B cell (primary cell): Measurements from ENCODE around the gene PRKACB. TPM values are rescaled to one million over a fixed set of nuclear protein-coding genes. Genes with fewer than 3 reads are reported as not detected.

Source experiments
- ATAC-seq: fragments of 200-7000 bp; cut with Tn5 transposase; one replicate; pipeline ENCODE4 v1.10.0; 2021; ENCODE audit warnings: low read depth, mild to moderate bottlenecking, moderate number of reproducible peaks, moderate library complexity
- CTCF ChIA-PET: fragments of 350-600 bp; sonication (Branson Sonifier 250); formaldehyde crosslinking; loops from one replicate; lab custom pipeline; 2021; ENCODE audit warnings: antibody characterized with exemption, inconsistent platforms; lab: Charles Lee
- POLR2A ChIA-PET: fragments of 350-600 bp; sonication (Branson Sonifier 250); formaldehyde crosslinking; loops from one replicate; lab custom pipeline; 2021; ENCODE audit warnings: antibody characterized with exemption; lab: Charles Lee
- DNase-seq: peaks from one replicate; pipeline ENCODE4 v3.0.0; 2013
- H2AFZ ChIP-seq: 2 replicates; pipeline ENCODE4 v1.6.1; 2012; ENCODE audit warnings: mild to moderate bottlenecking, low read depth, low read length; ENCODE audit not compliant: insufficient read depth, poor library complexity, severe bottlenecking
- H3K27ac ChIP-seq, 2 donors: 1 replicate in 1 of 2; 2 replicates in 1 of 2; pipeline ENCODE4 v1.5.1; 2012 to 2013; ENCODE audit warnings: low read length in 2 of 2, mild to moderate bottlenecking in 2 of 2, moderate library complexity in 1 of 2
- H3K27me3 ChIP-seq, 4 experiments: fragments of 200-600 bp in 1 of 4; sonication (generic) in 1 of 4; replicated peaks in 1 of 4; 1 replicate in 2 of 4; 2 replicates in 2 of 4; pipeline versions ENCODE4 v1.6.1 to v1.7.0; 2013 to 2016; ENCODE audit warnings: low read length in 3 of 4, mild to moderate bottlenecking in 2 of 4, mixed read lengths in 1 of 4, moderate library complexity in 1 of 4; ENCODE audit not compliant: insufficient read depth in 4 of 4, control insufficient read depth in 3 of 4; ENCODE audit errors: control extremely low read depth in 1 of 4
- H3K36me3 ChIP-seq, 2 experiments: replicated peaks in 1 of 2; 1 replicate in 1 of 2; 2 replicates in 1 of 2; pipeline versions ENCODE4 v1.6.1 to v1.7.1; 2013; ENCODE audit warnings: low read length in 1 of 2; ENCODE audit not compliant: insufficient read depth in 2 of 2, control insufficient read depth in 1 of 2; ENCODE audit errors: control extremely low read depth in 1 of 2, extremely low read depth in 1 of 2
- H3K4me1 ChIP-seq, 2 donors: fragments of 200-600 bp in 1 of 2; sonication (generic) in 1 of 2; 1 replicate in 1 of 2; 2 replicates in 1 of 2; pipeline versions ENCODE4 v1.5.1 to v1.6.1; 2013 to 2017; ENCODE audit warnings: low read length in 2 of 2; ENCODE audit not compliant: control insufficient read depth in 2 of 2, insufficient read depth in 2 of 2
- H3K4me2 ChIP-seq: replicated peaks from 2 replicates; pipeline ENCODE3; 2012; ENCODE audit warnings: mild to moderate bottlenecking, low read depth, low read length; ENCODE audit not compliant: poor library complexity, severe bottlenecking
- H3K4me3 ChIP-seq, 5 experiments: fragments of 200-600 bp in 1 of 5; sonication (generic) in 1 of 5; 1 replicate in 3 of 5; 2 replicates in 2 of 5; pipeline versions ENCODE4 v1.5.1 to v1.7.0; 2011 to 2016; ENCODE audit warnings: low read length in 4 of 5, mild to moderate bottlenecking in 4 of 5, low read depth in 2 of 5, control low read depth in 1 of 5, moderate library complexity in 1 of 5; ENCODE audit not compliant: insufficient read depth in 1 of 5; ENCODE audit errors: control extremely low read depth in 1 of 5, extremely low read depth in 1 of 5
- H3K79me2 ChIP-seq: fragments of 200-600 bp; sonication (generic); one replicate; pipeline ENCODE4 v1.6.0; 2016; ENCODE audit warnings: low read length; ENCODE audit not compliant: control insufficient read depth, insufficient read depth
- H3K9ac ChIP-seq: fragments of 200-600 bp; sonication (generic); 2 replicates; pipeline ENCODE4 v1.6.1; 2017; ENCODE audit warnings: mild to moderate bottlenecking, low read length, moderate library complexity
- H3K9me3 ChIP-seq, 3 donors: one replicate each; pipeline versions ENCODE4 v1.6.1 to v1.7.1; 2013; ENCODE audit warnings: low read length in 2 of 3; ENCODE audit not compliant: control insufficient read depth in 2 of 3, insufficient read depth in 1 of 3; ENCODE audit errors: control extremely low read depth in 1 of 3
- H4K20me1 ChIP-seq: 2 replicates; pipeline ENCODE4 v1.6.0; 2012; ENCODE audit warnings: mild to moderate bottlenecking, low read length; ENCODE audit not compliant: insufficient read depth, control insufficient read depth, poor library complexity, severe bottlenecking
- H3K27ac Mint-ChIP-seq: one replicate; pipeline ENCODE4 v1.8.0; 2021; ENCODE audit warnings: mixed read lengths
- H3K27me3 Mint-ChIP-seq: one replicate; pipeline ENCODE4 v1.8.0; 2021; ENCODE audit warnings: mixed read lengths
- H3K4me1 Mint-ChIP-seq: one replicate; pipeline ENCODE4 v1.8.0; 2021; ENCODE audit warnings: mixed read lengths
- H3K4me3 Mint-ChIP-seq: one replicate; pipeline ENCODE4 v1.8.0; 2021; ENCODE audit warnings: mixed read lengths
- H3K9me3 Mint-ChIP-seq: one replicate; pipeline ENCODE4 v1.8.0; 2022; ENCODE audit warnings: mixed read lengths; ENCODE audit not compliant: insufficient read depth
- EZH2 ChIP-seq: IDR thresholded peaks from 2 replicates; pipeline ENCODE4 v1.6.1; 2012; ENCODE audit warnings: borderline replicate concordance, low read depth, mild to moderate bottlenecking, moderate library complexity, low read length; ENCODE audit not compliant: insufficient read depth, poor library complexity, severe bottlenecking
- WGBS: methylation state at CpG from one replicate; pipeline ENCODE4 v1.1.5; 2013; ENCODE audit warnings: missing lambda C conversion rate; ENCODE audit not compliant: insufficient coverage; 5-methylcytosine and 5-hydroxymethylcytosine counted together
- intact Hi-C: fragments of 100-400 bp; cut with micrococcal nuclease; formaldehyde crosslinking; loops from one replicate; pipeline ENCODE4 v1.10.0; 2022
- polyA plus RNA-seq: library from polyadenylated mRNA; depleted of rRNA; stranded (reverse); fragments of >200 nt; gene quantifications from 2 replicates; pipeline ENCODE4 v1.2.3, GENCODE V29; 2012
- total RNA-seq, 2 donors: library from RNA; stranded (reverse); fragments of 120-200 nt in 1 of 2; gene quantifications; 1 replicate in 1 of 2; 2 replicates in 1 of 2; pipeline versions ENCODE4 v1.2.3 to v1.2.4, GENCODE V29; 2013 to 2022
- TF ChIP-seq, protein P1 (sequence below): fragments of 200-600 bp; IDR thresholded peaks from one replicate; pipeline ENCODE4 v1.8.0; 2022; ENCODE audit warnings: antibody characterized with exemption, mild to moderate bottlenecking

Gene PRKACB
- total and polyA plus RNA-seq, 2 donors (not counting 1 experiment from before 2014, with no cell fraction given) = 14.9 to 53.9 TPM

DNA sequence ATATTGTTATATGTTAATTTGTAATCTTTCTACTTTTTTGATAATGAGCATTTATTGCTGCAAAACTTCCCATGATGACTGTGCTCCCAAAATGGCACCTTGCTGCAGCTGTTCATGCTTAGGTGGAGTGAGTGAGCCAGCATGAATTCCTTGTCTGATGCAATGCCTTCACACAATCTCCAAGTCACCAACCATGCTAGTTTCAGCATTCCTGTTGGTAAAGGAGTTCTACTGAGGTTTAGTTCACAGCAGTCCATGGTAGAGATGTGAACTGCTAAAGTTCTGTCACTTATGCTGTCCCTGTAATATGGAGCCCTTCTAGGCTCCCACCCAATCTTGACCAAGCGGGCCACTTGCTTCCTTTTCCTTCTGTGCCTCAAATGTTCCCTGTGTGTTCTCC, 26.2 kb upstream of the PRKACB start:
- Histone ChIP-seq H3K27me3 (no peaks in the 10 kb centered on the region), H3K79me2 (no peaks in the 10 kb centered on the region), H3K4me1 (no peaks in the 10 kb centered on the region), H3K36me3 (no peaks in the 10 kb centered on the region), H2AFZ (no peak overlapping the region), H3K4me2 (no peak overlapping the region), H3K27ac (no peak overlapping the region), H4K20me1 (no peaks in the 10 kb centered on the region), H3K4me3 (no peak overlapping the region), H3K9ac (no peak overlapping the region), H3K9me3 (no peaks in the 10 kb centered on the region)
- TF ChIP-seq EZH2 = no peak
- TF ChIP-seq, protein P1, sequence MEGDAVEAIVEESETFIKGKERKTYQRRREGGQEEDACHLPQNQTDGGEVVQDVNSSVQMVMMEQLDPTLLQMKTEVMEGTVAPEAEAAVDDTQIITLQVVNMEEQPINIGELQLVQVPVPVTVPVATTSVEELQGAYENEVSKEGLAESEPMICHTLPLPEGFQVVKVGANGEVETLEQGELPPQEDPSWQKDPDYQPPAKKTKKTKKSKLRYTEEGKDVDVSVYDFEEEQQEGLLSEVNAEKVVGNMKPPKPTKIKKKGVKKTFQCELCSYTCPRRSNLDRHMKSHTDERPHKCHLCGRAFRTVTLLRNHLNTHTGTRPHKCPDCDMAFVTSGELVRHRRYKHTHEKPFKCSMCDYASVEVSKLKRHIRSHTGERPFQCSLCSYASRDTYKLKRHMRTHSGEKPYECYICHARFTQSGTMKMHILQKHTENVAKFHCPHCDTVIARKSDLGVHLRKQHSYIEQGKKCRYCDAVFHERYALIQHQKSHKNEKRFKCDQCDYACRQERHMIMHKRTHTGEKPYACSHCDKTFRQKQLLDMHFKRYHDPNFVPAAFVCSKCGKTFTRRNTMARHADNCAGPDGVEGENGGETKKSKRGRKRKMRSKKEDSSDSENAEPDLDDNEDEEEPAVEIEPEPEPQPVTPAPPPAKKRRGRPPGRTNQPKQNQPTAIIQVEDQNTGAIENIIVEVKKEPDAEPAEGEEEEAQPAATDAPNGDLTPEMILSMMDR = no peak
- no CpG with 5 or more reads among the region's 1 CpG for WGBS
- Mint-ChIP-seq H3K4me3 (no peak overlapping the region), H3K27me3 (no peaks in the 10 kb centered on the region), H3K9me3 (no peaks in the 10 kb centered on the region), H3K27ac (no peak overlapping the region), H3K4me1 (peaks cover 9% of the 10 kb centered on the region)
- POLR2A ChIA-PET = no interaction called here
- DNase-seq = no peak
- no peak for ATAC-seq
- CTCF ChIA-PET = interaction anchor here (1.6 to 1.7 kb wide), 2 partner anchors 184 to 636 kb away, joined by 3 to 4 read pairs; no protein-coding TSS in a partner anchor
- intact Hi-C loops = no loop called here

DNA sequence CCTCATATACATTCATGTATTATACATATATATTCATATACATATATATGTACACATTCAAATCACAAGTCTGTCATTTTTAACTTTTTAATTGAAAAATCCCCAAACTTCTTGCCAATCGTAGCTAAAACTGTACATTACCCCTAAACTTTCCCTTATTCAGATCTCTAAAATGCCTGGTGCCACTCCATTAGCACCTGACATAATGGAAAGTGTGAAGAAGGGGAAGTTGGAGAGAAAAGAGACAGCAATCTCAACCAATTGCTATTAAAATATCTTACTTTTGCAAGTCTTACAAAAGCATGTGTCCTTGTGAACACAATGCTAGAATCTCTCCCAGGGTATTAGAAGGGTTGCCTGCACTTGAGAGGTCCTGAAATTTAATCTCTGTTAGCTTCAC, 22.7 kb upstream of the PRKACB start:
- Mint-ChIP-seq H3K4me1 (peaks cover 7% of the 10 kb centered on the region), H3K27me3 (no peaks in the 10 kb centered on the region), H3K4me3 (no peak overlapping the region), H3K9me3 (no peaks in the 10 kb centered on the region), H3K27ac (no peak overlapping the region)
- no peak overlapping the region for H3K9ac ChIP-seq
- no peak overlapping the region for H3K4me2 ChIP-seq
- no peaks in the 10 kb centered on the region for H3K4me1 ChIP-seq
- H3K4me3 ChIP-seq = no peak overlapping the region
- CTCF ChIA-PET = interaction anchor here (0.5 to 9.9 kb wide), 5 partner anchors 18 to 632 kb away, joined by 3 to 93 read pairs (median 3); no protein-coding TSS in a partner anchor
- TF ChIP-seq EZH2 = no peak
- TF ChIP-seq, protein P1 = no peak
- intact Hi-C loops = no loop called here
- H3K36me3 ChIP-seq = no peaks in the 10 kb centered on the region
- DNase-seq = no peak
- H3K27ac ChIP-seq = no peak overlapping the region
- POLR2A ChIA-PET = no interaction called here
- H3K79me2 ChIP-seq = no peaks in the 10 kb centered on the region
- no peak for ATAC-seq
- 20% methylated on average over 1 of the region's 1 CpG for WGBS
- no peaks in the 10 kb centered on the region for H4K20me1 ChIP-seq
- no peaks in the 10 kb centered on the region for H3K9me3 ChIP-seq
- no peak overlapping the region for H2AFZ ChIP-seq
- H3K27me3 ChIP-seq = no peaks in the 10 kb centered on the region
